HG03469 (cell line): ENCODE data around the gene CSNK2A3.

Experiments used
- ATAC-seq: cut with Tn5 transposase; IDR thresholded peaks from one replicate; pipeline ENCODE4 v1.9.1; 2021; ENCODE audit warnings: mild to moderate bottlenecking, moderate library complexity, moderate number of reproducible peaks; ENCODE audit not compliant: unreplicated experiment

CSNK2A3 gene

GRCh38 chr11:11302565-11302964 is 50.5 kb downstream of the CSNK2A3 start:
- ATAC-seq: no peak
